BE2C (cell line): ENCODE data around the gene PLEKHM3.

Source experiments
- DNase-seq: peaks from one replicate; pipeline ENCODE4 v3.0.0-alpha.2; 2020
- H3K27me3 ChIP-seq: fragments of 250-450 bp; sonication (Bioruptor Pico); 2 replicates; pipeline ENCODE4 v1.5.1; 2020; ENCODE audit warnings: mild to moderate bottlenecking
- H3K36me3 ChIP-seq: fragments of 250-450 bp; sonication (Bioruptor Pico); 2 replicates; pipeline ENCODE4 v1.5.1; 2020; ENCODE audit warnings: mild to moderate bottlenecking
- H3K4me1 ChIP-seq: fragments of 250-450 bp; sonication (Bioruptor Pico); 2 replicates; pipeline ENCODE4 v1.5.1; 2020
- H3K4me3 ChIP-seq: 2 replicates; pipeline ENCODE4 v1.5.1; 2011; ENCODE audit warnings: low read depth, low read length
- H3K9me3 ChIP-seq: fragments of 250-450 bp; sonication (Bioruptor Pico); 2 replicates; pipeline ENCODE4 v1.5.1; 2020
- TF ChIP-seq, protein P1 (sequence below): IDR thresholded peaks from 2 replicates; pipeline ENCODE4 v1.5.1; 2012; ENCODE audit warnings: mild to moderate bottlenecking, low read depth, low read length

The PLEKHM3 gene

DNA sequence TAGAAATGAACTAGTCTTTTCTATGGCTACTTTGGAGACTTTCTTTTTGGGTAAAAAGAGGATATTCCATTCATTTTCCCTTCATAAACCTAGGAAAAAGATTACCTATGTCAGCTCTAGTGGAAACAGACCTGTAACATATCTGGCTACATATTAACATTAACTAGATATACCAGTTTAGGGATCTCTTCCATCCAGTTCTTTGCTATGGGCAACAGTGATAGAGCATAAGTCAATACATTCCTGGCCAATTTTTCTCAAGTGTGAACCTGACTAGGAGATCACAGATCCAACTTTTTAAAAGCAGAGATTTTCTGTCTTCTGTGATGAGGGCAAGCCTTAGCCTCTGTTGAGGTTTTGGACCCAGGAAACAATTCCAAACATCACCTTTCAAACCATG is 34.5 kb downstream of the PLEKHM3 start:
- Histone ChIP-seq H3K9me3 (no peaks in the 10 kb centered on the region), H3K27me3 (no peaks in the 10 kb centered on the region), H3K4me1 (no peaks in the 10 kb centered on the region), H3K4me3 (no peak overlapping the region), H3K36me3 (no peaks in the 10 kb centered on the region)
- DNase-seq, result no peak
- TF ChIP-seq, protein P1, sequence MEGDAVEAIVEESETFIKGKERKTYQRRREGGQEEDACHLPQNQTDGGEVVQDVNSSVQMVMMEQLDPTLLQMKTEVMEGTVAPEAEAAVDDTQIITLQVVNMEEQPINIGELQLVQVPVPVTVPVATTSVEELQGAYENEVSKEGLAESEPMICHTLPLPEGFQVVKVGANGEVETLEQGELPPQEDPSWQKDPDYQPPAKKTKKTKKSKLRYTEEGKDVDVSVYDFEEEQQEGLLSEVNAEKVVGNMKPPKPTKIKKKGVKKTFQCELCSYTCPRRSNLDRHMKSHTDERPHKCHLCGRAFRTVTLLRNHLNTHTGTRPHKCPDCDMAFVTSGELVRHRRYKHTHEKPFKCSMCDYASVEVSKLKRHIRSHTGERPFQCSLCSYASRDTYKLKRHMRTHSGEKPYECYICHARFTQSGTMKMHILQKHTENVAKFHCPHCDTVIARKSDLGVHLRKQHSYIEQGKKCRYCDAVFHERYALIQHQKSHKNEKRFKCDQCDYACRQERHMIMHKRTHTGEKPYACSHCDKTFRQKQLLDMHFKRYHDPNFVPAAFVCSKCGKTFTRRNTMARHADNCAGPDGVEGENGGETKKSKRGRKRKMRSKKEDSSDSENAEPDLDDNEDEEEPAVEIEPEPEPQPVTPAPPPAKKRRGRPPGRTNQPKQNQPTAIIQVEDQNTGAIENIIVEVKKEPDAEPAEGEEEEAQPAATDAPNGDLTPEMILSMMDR, result no peak

DNA sequence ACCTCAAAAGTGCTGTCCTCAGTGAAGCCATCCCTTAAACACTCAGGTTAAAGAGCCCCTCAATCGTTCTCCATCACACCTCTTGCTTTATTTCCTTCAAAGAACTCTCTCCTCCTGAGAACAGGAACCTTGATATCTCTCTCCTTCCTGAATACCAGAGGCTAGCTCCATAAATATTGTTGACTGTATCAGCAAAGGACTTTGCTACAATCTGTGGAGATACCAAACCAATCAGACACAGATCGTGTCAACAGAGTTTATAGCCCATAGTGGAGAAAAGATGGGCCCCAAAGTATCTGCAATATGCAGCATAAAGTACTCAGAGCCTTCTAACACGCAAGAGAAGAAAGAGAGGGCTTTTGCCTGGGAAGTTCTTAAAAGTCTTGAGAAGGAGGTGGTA is 36.4 kb downstream of the PLEKHM3 start:
- Histone ChIP-seq H3K9me3 (no peaks in the 10 kb centered on the region), H3K4me3 (no peak overlapping the region), H3K27me3 (no peaks in the 10 kb centered on the region), H3K36me3 (no peaks in the 10 kb centered on the region), H3K4me1 (no peaks in the 10 kb centered on the region)
- TF ChIP-seq, protein P1, result no peak
- DNase-seq, result no peak

DNA sequence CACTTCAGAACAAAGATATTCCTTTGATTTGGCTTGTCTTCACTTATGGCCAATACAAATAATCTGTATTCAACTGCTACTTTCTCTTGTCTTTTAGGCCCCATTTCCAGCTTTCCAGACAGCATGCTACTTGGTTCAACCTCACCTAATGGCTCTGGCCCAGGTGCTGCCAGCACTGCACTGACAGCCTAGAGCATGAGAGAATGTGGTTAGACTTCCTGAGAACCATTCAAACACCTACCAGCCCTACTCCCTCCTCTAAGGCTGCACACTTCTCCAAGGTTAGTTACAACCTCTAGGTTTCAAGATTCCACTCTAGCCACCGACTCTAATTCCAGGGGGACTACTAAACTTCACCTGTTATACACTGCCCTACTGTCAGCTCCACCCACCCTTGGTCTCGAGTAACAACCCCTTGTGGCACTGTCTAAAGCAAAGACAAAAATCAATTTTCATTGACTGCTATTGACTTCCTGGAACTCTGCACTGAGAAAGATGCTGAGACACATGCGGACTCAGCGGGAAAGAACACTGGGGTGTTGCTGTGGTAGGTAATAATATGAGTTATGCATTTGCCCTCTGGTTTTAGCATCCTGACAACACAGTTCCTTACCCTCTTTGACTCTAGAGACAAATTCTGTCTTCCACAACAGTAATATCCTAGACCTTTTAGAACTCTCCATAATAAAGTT is 38.2 kb downstream of the PLEKHM3 start:
- no peaks in the 10 kb centered on the region for H3K27me3 ChIP-seq
- no peaks in the 10 kb centered on the region for H3K36me3 ChIP-seq
- H3K9me3 ChIP-seq, result no peaks in the 10 kb centered on the region
- DNase-seq, result no peak
- no peak overlapping the region for H3K4me3 ChIP-seq
- no peaks in the 10 kb centered on the region for H3K4me1 ChIP-seq
- TF ChIP-seq, protein P1, result no peak

DNA sequence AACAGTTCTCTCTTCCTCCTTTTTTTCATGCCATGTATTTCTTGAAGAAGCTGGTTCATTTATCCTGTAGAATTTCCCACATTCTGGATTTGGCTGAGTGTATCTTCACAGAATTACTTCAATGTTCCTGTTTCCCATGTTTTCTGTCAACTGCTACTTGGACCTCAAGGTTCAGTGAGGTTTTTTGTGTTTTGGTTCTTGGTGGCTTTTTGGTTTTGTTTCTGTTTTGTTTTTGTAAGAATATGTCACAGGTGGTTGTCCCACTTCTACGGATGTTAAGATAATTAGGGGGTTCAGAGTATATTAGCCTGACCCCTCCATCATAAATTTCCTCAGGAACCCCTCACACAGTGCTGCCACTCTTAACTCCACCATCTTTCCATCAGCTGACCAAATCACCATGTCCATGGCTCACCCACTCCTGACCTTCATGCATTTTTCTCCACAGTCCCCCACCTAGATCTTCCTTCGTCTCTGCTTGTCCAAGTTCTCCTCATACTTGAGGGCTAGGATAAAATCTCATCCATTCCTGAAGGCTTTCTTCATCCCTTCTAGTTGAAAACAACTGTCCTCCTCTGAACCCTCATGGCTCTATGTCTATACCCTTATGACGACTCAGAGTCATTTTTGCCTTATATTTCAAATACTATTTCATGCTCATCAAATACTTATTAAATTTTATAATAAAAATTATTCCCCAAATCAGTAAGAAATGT is 40.4 kb downstream of the PLEKHM3 start:
- Histone ChIP-seq H3K4me1 (no peaks in the 10 kb centered on the region), H3K9me3 (no peaks in the 10 kb centered on the region), H3K36me3 (no peaks in the 10 kb centered on the region), H3K27me3 (no peaks in the 10 kb centered on the region), H3K4me3 (no peak overlapping the region)
- TF ChIP-seq, protein P1, result no peak
- DNase-seq, result no peak

DNA sequence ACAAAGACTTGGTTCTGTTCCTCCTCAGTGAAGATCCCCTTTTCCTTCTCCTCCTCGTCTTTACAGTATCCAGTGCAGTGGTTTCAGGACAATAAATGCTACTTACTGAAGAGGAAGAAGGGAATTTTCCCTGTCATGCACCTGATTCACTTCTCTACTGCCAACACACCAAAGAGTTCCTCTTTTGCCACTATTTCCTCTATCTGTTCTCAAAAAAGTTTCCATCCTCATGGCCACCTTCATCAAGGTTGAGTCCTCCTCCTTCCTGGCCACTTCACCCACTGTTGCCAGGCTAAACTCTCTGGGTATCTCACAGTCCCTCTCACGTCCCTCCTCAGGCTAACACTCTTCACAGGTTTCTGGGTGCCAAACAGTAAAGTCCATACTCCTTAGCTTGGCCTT is 41.7 kb downstream of the PLEKHM3 start:
- H3K36me3 ChIP-seq, result no peaks in the 10 kb centered on the region
- no peak for DNase-seq
- no peak overlapping the region for H3K4me3 ChIP-seq
- no peaks in the 10 kb centered on the region for H3K4me1 ChIP-seq
- TF ChIP-seq, protein P1, result no peak
- no peaks in the 10 kb centered on the region for H3K27me3 ChIP-seq
- H3K9me3 ChIP-seq, result no peaks in the 10 kb centered on the region
